Measurements from ENCODE around the gene BMPR1B.
"Not testable (repeated sequence)": the region's sequence is repeated elsewhere in the genome, so short reads cannot be mapped to it uniquely, and the experiment has no call there.

BMPR1B gene

DNA sequence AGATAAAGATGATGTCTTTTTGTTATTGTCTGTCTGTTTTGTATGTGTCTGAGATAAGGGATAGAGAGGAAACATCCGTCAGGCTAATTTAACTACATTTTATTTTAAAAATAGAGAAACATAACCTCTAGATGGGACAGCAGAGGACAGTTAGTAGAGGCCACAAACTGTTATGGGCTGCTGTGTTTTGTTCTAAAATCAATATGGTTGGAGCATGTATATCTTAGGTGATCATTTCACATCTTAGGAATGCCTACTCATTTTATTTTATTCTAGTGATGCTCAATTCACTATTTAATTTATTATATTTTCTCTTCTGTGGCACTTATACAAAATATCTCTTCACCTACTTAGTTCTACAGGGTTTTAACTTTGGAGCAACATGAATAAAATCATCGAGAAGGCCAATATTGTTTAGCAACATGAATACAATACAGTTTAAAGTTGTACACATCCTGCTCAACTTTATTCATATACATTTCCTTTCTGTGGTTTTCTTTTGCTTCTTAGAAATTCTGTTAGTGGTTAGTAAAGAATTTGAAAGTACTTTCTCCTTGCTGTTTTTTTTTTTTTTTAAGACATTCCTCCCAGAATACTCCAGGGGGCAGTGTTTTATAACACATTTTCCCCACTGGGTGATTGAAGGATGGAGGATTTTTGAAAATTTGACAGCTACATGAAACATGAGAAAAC lies 398.1 kb downstream of the BMPR1B start:
- DNase-seq: peak in 1 of 2 donors; percentile 62

DNA sequence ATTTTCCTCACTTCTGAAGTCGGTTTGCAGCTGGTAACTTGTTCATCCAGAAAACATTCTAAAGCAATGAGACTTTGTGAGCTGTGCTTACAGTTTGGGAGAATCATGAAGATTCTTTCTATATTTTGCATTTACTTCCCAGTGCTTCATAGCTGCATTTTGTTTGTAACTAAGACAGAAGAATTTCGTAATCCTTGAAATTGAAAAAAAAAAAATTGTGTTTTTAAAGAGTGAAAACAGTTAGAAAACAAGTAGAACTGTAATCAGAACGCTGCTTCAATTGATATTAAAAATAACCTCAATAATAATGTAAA lies 398.7 kb downstream of the BMPR1B start:
- no peak for DNase-seq

DNA sequence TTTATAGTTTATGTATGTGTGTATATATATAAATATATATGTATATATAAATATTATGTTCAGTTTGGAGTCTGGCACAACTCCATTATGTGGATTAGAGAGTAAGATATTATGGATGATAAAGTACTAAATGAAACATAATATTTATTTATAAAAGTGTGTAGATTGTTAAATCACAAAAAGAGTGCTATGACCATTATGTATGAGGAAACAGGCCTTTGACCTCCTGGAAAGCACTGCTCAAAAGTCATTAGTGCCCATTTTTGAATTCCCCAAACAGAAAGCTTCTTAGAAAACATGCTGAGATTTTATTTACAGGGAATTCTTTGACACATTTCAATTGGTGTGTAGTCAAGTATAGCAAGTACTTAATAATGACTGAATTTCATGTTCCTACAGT lies 399.8 kb downstream of the BMPR1B start:
- DNase-seq: no peak

DNA sequence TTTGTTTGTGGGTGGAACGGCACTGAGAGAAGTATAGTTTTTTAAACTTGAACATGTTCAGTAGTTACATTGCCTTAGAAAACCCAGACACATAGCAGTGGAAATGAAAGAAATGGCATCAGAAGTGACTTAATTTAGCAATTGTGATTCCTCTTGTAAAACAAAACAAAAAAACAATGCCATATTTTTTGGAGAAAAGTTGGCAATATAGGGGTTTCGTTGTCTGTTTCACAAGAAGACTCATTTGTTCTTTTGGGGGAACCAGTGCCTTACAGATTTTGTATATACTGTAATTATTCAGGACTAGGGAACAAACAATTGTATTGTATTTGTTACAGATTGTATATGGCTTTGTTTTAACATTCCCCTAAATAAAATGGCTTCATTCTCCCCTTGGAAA lies 400.3 kb downstream of the BMPR1B start:
- no peak for DNase-seq

DNA sequence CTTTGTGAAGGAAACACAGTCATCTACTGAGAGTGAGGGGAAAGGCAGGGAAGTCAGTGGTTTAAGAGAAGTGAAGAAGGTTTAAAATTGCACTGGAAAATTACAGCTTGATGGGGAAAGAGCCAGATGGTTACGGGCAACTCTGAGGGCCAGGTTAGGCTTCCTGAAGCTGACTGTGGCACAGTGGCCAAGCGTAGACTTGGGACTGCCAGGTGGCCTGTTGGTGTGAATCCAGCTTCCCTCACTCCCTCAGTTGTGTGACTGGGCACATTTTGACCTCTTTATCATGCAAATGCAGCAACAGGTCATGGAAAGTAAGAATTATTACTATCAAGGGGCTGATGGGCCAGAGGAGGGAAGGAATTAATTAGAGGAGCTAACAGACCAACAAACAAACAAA lies 400.9 kb downstream of the BMPR1B start:
- no peak for DNase-seq

DNA sequence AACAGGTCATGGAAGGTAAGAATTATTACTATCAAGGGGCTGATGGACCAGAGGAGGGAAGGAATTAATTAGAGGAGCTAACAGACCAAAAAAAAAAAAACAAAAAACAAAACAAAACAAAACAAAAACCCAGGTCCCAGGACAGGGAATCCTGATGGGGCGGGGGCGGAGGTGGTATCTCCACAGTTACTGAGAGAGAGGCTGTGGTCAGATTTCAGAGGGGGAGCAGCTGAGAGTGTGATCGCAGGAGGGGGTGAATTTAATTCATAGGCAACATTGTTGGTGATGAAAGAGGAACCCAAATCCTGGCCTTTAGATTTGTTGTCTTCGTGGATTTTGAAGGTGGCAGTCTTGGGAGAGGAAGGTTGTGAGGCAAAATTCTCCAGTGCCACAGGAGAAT lies 401.6 kb downstream of the BMPR1B start:
- DNase-seq: no peak

DNA sequence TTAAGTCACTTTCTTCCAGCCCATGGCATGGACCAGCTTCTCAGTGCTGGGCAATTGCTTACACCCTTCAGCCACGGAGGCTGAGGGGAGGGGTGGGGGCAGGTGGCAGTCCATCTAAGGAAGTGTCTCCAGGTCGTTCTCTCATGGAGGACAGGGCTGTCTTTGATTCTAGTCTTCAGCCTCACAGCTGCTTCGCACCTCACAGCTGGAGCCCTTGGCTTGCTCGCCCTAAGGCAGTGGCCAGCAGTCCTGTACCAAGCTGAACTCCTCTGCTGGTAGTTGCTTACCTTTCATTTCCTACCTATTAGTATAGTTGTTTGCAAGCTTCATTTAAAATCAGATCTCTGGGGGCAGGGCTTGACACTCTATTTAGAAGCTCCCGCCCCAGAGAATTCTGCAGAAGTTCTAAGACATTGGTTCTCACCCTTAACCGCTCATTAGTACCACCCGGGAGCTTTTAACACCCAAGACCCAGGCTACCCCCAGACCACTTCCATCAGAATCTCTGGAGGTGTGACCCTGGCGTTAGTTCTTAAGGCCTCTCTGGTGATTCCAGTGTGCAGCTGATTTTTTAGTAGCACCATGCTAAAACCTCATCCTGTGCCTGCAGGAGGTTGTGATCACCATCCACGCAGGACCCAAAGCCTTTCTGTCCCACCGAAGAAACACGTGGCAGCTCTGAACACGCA lies 404.2 kb downstream of the BMPR1B start:
- DNase-seq: no peak

DNA sequence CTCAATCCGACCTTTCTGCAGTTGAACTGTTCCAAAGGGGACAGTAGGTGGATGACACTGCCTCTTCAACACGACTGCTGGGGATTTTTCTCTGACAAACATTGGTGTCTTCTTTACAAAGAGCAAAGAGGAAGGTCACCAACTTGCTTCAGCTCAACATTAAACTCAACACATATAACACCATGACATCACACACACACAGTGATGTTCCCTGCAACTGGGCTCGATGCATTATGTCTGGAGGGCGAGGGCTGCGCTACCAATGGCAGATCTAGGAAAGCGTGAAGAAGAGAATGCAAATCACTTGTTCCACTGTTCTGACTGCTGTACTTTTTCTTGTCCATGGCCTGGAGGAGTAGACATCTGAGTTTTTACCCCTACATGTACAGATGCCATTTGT lies 405.1 kb downstream of the BMPR1B start:
- DNase-seq: no peak

DNA sequence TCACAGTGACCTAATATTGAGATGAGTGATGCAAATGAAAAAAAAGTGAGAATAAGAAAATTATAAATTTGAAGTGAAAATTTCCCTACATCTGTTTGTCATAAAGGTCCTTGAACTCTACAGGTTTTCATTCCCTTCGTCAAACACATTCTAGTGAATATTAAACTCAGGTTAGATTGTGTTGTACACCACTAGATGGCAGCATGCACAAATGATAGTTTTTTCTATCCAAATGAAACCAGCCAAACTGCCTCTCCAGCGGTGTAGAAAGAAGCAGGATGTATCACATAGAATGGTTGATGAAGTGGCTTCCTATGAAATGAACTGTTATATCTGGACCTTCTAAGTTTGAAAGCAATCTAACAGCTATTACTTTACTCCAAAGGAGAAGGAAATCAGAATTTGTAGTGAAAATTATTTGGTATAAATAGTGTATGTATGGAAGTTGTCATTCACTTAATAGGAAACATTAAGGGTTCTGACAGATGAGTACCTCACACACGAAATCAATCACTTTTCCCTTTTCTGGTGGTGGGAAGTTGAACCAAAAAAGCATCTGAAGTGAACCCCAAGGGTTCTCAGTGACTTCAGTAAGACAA lies 408.3 kb downstream of the BMPR1B start:
- DNase-seq: peak; percentile 31 to 65

DNA sequence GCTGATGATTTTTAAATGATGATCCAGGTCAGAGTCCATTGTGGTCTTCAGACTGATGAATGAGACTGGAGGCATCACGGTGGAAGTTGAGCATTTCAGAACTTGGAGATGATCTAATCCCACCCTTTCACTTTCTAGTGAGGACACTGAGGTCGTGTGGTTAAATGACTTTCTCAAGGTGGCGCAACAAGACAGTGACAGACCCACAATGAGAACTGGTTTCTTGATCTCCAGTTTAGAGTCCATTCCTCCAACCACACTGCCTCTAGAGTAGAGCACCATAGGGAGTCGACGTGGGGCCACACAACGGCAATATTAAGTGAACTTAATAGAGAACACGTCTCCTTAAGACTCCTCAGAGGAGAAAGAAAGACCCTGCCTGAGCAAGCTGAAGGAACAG lies 410.1 kb downstream of the BMPR1B start:
- no peak for DNase-seq

DNA sequence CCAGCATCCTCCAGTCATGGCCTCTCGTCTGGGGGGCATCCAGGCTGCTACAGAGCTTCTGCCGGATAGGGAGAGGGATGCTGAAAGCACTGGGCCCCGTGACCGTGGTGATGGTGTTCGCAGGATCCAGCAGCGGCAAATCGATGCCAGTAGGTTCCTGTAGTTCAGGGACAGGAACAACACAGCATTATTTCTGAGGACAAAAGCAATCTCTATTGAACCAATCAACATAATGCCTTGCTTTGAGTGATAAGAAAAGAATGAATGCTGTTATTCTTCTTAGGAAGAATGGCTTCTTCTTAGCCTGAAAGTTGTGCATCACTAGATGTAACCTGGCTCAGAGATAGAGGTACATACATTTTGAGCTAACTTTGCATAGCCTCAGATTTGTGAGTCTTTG lies 412.4 kb downstream of the BMPR1B start:
- no peak for DNase-seq

DNA sequence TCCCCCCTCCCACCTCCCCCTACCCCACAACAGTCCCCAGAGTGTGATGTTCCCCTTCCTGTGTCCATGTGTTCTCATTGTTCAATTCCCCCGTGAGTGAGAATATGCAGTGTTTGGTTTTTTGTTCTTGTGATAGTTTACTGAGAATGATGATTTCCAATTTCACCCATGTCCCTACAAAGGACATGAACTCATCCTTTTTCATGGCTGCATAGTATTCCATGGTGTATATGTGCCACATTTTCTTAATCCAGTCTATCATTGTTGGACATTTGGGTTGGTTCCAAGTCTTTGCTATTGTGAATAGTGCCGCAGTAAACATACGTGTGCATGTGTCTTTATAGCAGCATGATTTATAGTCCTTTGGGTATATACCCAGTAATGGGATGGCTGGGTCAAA lies 413.6 kb downstream of the BMPR1B start:
- not testable (repeated sequence) for DNase-seq

DNA sequence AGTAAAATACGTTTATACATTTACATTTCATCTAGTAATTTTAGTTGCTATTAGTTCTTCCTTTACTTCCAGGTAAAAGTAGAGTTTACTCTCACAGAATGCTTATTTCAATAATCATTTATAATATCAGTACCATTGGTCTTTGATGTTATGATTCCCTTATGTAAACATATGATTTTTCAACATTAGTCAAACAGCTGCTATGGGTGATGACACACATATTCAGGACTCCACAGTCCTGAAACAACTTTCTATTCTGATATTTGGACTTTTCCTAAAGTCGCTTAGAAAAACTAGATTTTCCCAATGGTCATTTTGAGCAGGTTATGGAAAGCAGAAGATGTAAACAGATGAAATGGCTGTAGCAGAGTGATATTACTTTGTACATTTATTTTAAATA lies 421.2 kb downstream of the BMPR1B start:
- no peak for DNase-seq

DNA sequence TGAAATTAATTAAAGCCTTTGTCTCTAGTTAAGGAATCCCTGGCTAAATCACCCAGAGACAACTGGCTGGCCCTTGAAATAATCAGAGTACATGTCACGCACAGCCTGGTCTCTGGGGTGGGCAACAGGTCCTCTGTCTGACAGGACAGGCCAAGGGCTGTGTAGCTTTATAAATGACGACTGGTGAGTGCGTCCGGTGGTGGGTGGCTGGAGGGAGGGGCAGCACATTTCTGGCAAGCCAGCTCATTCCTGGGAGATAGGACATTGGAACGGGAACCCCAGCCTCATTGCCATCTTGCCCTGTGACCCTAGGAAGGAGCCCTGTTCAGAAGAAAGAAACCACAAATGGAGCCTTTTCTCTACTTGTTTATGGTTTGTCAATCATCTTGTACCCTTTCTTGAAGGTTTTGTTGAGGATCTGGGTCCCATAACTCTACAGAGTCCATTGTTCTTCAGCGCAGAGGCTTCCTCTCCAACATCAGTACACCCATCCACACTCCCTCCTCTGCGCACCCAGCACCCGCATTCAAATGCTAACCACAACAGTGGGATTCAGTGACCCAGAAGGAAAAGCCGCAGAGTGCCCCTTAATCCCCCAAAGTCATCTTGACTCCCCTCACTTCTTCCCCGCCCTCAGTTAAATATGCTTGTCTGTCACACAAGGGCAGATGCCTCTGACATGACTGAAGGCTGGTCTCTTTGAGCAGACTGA lies 422.9 kb downstream of the BMPR1B start:
- DNase-seq: no peak

DNA sequence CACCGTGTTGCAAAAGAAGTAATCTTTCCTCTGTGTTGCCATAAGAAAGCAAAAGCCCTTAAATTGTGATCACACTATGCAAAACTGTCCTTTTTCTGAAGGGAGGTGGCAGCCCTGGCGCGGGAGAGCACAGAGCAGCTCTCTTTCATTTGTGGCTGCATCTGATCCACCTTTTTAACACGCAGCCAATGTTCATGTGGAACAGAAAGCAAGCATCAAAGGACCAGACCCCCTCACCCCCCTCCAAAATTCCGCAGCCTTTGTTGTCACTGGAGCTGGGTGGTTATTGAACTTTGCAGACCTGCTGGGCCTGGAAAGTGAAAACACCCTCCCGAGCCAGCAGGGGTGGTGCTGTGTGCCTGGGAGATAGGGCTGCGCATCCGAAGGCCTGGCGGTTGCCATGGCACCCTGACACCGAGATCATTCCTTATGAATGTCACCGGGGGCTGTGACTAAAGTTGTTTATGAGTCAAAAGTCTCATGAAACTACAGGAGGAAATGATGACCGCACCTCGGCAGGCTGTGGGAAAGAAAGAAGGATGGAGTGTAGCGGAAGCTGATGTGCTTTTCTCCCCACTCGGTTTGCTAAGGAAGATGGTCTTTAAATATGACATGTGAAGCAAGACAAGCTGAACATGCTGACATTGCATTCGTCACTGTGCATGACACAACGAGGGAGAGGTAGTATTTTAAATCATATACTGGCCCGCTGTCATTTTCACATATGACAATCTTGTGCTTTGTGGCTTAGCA lies 423.7 kb downstream of the BMPR1B start:
- peak in 1 of 2 donors; percentile 11 for DNase-seq

DNA sequence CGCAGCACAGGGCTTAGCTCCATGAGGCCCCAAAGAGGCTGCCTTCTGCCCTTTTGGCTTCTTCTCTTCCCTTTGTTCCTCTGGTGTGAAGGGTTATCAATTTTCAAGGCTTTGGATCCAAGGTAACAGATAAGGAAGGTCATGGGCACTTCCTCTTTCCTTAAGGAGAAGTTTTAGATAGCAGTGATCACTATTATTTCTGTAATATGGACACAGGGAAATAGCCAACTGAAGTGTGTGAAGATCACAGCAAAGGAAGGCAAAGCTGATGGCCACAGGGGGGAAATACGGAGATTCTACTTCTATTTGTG lies 424.2 kb downstream of the BMPR1B start:
- DNase-seq: no peak

DNA sequence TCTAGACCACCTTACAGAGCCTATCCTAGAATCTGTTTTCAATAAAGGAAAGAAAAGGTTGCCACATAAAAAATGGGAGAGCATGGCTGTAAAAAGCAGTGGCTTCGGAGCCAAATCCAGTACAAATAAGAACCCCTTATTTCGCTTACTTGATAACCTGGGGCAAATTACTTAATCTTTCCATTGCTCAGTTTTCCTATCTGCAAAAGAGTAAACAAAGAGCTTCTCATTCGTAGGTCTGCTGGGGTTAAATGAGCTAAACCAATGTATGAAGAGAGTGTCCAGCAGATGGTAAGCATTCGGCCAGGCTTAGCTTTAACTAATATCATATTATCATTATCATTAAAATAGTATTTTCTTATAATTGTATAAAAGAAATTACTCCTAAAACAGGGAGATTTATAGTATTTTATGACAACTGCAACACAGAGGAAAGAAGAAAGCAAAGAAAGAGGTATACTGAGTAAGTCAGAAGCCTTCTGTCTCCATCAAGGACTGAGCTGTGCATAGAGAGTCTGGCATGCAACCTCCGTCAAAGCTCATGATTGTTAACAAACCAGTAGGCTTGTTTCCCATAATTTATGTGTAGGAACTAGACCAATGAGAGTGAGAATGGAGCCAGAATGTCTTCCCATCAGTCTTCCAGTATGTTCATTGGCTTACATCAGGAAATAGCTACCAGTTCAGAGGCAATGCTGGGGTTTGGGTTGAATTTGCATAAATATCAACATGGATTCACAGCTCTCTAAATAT lies 426.1 kb downstream of the BMPR1B start:
- no peak for DNase-seq

DNA sequence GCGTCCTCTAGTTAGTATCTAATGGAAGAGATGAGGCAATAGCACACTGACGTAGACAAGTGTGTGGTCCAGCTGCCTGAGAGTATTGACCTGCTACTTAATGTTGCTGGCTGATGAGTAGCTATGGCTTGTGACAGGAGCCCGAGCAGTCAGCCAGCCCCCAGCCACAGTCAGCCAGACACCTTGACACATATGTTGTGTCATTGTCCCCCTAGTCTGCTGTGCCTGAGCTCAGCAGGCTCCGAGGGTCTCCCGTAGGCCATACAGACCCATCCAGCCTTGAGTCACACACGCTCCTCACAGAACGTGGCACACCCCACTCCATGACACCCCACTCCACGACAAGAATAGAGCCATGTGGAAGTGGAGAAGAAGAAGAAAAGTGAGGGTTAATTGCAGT lies 428.9 kb downstream of the BMPR1B start:
- no peak for DNase-seq

DNA sequence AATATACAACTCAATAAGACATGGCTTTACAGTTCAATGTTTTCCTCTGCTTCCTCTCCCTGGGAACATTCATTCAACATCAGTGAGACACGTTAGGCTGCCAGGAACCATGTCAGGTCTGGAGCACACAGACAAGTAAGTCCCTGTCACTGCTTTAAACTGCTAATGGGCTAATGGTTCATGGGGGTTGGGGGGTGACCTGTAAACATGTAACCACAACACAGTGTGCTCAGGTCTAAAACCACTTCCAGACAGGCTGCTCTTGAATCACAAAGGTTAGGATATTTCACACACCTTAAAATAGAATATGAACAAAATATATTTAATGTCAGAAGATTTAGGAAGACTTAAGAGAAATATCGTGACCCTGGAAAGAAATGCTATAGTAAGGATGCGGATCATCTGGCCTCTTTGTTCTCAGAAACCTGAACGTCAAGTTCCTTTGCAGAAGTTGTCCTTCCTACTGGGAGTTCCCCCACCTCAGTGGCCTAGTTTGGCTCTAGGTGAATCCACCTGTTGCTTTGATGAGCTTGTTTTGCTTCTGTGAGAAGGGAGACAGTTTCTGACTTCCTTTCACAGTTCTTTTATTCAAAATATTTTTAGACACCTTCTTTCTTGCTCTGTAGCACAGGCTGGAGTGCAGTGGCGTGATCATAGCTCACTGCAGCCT lies 431.1 kb downstream of the BMPR1B start:
- peak in 1 of 2 donors; percentile 39 for DNase-seq

DNA sequence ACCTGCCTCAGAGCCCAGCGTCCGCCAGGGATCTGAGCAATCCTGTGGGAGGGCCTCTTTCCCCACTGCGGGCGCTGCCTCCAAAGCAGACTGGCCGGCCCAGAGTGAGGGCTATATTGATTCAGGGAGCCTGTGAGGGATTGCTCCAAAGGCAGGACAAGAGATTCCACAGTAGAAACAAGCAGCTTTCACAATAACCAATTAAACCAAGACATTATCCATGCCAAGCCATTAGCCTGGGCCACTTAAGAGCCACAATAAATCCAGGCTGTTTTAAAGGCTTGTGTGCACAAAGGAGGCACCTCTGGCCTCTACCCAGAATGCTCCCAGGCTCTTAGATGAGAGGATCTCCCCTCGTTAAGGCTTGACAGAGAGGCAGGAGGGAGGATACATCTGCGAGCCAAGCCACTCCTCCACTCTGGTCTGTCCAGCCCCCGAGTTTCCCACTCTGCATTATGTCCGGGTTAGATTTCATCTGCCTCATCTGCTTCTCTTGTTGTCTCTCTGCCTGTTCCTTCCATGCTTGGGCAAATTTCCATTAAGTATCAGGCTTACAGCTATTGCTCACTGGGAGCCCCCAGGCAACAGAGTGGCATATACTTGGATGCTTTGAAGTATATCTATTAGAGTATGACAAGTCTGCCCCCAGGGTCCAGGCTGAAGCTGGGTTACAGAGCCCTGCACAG lies 433.1 kb downstream of the BMPR1B start:
- no peak for DNase-seq

DNA sequence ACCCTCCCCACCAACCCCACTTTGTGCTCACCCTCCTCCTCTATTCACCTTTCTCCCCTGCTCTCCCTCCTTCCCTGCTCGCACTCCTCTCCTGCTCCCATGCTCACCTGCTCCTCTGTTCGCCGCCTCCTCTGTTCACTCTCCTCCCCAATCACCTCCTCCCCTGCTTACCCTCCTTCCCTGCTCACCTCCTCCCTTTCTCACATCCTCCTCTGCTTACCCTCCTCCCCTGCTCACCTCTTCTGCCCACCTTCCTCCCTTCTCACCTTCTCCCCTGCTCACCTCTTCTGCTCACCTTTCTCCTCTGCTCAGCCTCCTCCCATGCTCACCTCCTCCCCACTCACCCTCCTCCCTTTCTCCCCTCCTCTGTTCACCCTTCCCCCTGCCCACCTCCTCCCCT lies 433.8 kb downstream of the BMPR1B start:
- no peak for DNase-seq
